ENCODE data around the gene CNTNAP4. TPM values are rescaled to one million over a fixed set of nuclear protein-coding genes. Genes with fewer than 3 reads are reported as not detected.
A peak's percentile ranks its signal among the peaks of the same experiment; 100 is the strongest.

The CNTNAP4 gene
- total RNA-seq, 2 donors from 2014 or later: not detected

DNA sequence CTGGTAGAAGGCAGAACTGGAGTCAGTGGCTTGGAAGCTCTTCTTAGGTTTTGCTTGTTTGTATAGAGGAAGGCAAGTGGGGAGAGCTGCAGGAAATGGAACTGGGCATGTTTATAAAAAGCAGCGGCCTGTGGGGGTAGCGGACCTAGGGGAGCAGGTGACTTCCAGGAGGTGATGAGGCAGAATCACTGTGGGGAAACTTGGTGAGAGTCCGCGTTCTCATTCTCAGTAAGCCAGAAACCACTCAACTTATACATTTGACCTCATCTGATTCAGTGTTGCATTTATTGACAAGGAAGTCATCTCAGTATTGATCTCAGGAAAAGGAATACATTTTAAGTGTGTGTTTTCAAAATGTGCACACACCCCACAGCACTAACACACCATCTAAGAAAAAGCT is 299.8 kb downstream of the CNTNAP4 start:
- no peak for DNase-seq

DNA sequence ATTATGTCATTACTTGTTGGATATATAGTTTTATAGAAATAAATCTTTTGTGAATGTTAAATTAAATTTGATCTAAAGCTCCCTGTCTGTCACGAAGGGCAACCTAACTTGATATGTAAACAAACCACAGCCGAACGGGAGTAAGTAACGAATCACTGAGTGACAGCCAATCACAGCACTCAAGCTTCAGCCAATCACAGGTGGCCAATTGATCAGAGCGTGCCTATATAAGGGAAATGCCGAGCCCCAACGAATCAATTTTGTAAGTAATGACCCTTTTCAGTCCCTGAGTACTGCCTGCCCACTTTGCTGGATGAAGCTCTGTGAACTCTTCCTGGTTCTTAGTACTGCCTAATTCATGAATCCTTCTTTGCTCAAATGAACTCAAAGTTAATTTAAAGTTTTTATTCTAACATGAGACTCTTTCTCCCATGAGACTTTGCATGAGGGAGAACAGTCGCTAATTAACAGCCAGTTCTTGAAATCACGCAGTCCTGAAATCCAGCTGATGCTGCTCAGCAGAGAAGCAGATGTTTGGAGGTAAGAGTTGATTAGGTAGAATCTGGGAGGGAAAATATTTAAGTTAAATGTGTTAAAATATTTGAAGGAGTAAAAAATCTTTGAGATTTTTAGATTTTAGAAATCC is 302.2 kb downstream of the CNTNAP4 start:
- TF ChIP-seq POLR2A (IDR thresholded peaks at IDR 0.05): no peak
- TF ChIP-seq, protein P1, sequence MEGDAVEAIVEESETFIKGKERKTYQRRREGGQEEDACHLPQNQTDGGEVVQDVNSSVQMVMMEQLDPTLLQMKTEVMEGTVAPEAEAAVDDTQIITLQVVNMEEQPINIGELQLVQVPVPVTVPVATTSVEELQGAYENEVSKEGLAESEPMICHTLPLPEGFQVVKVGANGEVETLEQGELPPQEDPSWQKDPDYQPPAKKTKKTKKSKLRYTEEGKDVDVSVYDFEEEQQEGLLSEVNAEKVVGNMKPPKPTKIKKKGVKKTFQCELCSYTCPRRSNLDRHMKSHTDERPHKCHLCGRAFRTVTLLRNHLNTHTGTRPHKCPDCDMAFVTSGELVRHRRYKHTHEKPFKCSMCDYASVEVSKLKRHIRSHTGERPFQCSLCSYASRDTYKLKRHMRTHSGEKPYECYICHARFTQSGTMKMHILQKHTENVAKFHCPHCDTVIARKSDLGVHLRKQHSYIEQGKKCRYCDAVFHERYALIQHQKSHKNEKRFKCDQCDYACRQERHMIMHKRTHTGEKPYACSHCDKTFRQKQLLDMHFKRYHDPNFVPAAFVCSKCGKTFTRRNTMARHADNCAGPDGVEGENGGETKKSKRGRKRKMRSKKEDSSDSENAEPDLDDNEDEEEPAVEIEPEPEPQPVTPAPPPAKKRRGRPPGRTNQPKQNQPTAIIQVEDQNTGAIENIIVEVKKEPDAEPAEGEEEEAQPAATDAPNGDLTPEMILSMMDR (IDR thresholded peaks at IDR 0.05): no peak
- WGBS, 2 donors: 74 to 81% methylated on average over 9 of the region's 9 CpGs
- DNase-seq: no peak
- H3K9me3 ChIP-seq: no peaks in the 10 kb centered on the region
- H3K27me3 ChIP-seq: no peaks in the 10 kb centered on the region
- ATAC-seq: no peak
- no peaks in the 10 kb centered on the region for H3K36me3 ChIP-seq (replicated peaks in 1 of 2; ENCODE audit: insufficient read depth in 1 of 2, low read depth in 2 of 2)
- no peak overlapping the region for H3K27ac ChIP-seq
- peaks cover 3% of the 10 kb centered on the region for H3K4me1 ChIP-seq
- intact Hi-C loops (cut with DNase I): no loop called here
- H3K4me3 ChIP-seq: no peak overlapping the region

More for the DNA sequence above, 299.8 kb downstream of the CNTNAP4 start:
- Histone ChIP-seq H3K4me1 (no peaks in the 10 kb centered on the region), H3K27ac (no peak overlapping the region), H3K4me3 (no peak overlapping the region), H3K27me3 (no peaks in the 10 kb centered on the region), H3K9me3 (no peaks in the 10 kb centered on the region), H3K36me3 (replicated peaks in 1 of 2; ENCODE audit: insufficient read depth in 1 of 2, low read depth in 2 of 2) (no peaks in the 10 kb centered on the region)
- ATAC-seq: no peak
- no peak for TF ChIP-seq POLR2A (IDR thresholded peaks at IDR 0.05)
- TF ChIP-seq, protein P1 (IDR thresholded peaks at IDR 0.05): no peak
- 66 to 87% methylated on average over 4 of the region's 4 CpGs for WGBS, 2 donors
- intact Hi-C loops (cut with DNase I): no loop called here

DNA sequence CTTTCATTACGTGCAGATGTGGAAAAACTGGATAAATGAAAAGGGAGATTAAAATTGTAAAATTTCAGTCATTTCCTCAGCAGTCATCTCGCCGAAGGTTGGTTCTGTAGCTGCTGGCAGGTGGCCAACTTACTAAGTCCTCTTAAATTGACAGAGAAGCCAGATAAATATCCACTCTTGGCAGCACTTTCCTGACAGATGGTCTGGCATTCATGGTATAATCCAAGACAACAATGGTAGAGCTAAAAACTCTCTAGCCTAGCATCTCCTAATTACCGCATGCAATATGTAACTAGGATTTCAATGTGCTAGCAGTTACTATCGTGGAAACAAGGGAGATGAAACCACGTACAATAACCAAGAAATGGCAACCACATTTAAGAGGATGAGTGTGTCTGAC is 306.3 kb downstream of the CNTNAP4 start:
- Histone ChIP-seq H3K27ac (no peak overlapping the region), H3K27me3 (no peaks in the 10 kb centered on the region), H3K4me3 (no peak overlapping the region), H3K9me3 (no peaks in the 10 kb centered on the region), H3K36me3 (replicated peaks in 1 of 2; ENCODE audit: insufficient read depth in 1 of 2, low read depth in 2 of 2) (no peaks in the 10 kb centered on the region), H3K4me1 (peaks cover 3% of the 10 kb centered on the region)
- intact Hi-C loops (cut with DNase I): no loop called here
- ATAC-seq: no peak
- 32 to 40% methylated on average over 6 of the region's 6 CpGs for WGBS, 2 donors
- DNase-seq: peak; percentile 16 to 50 (median 32)
- no peak for TF ChIP-seq POLR2A (IDR thresholded peaks at IDR 0.05)
- TF ChIP-seq, protein P1 (IDR thresholded peaks at IDR 0.05): no peak

DNA sequence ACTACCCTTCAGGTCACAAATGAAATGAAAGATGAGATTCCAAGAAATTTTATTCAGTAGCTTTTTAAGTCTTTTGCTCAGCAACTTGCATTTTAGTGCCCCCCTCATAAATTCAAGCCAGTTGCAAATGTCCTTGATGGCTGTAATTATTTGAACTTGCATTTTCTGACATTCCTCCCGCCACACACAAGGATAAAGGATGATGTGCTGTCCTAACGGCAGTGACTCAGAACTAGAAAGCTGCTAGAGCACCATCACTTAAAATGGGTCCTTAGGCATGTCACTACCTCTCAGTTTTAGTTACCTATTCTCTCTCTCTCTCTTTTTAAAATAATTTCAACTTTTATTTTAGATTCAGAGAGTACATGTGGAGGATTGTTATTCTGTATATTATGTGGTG is 306.7 kb downstream of the CNTNAP4 start:
- H3K36me3 ChIP-seq (replicated peaks in 1 of 2; ENCODE audit: insufficient read depth in 1 of 2, low read depth in 2 of 2): no peaks in the 10 kb centered on the region
- H3K4me1 ChIP-seq: peaks cover 3% of the 10 kb centered on the region
- DNase-seq: no peak
- 87 to 89% methylated on average over 2 of the region's 2 CpGs for WGBS, 2 donors
- H3K27ac ChIP-seq: no peak overlapping the region
- intact Hi-C loops (cut with DNase I): no loop called here
- no peak for ATAC-seq
- H3K27me3 ChIP-seq: no peaks in the 10 kb centered on the region
- no peak overlapping the region for H3K4me3 ChIP-seq
- TF ChIP-seq, protein P1 (IDR thresholded peaks at IDR 0.05): no peak
- no peak for TF ChIP-seq POLR2A (IDR thresholded peaks at IDR 0.05)
- no peaks in the 10 kb centered on the region for H3K9me3 ChIP-seq

DNA sequence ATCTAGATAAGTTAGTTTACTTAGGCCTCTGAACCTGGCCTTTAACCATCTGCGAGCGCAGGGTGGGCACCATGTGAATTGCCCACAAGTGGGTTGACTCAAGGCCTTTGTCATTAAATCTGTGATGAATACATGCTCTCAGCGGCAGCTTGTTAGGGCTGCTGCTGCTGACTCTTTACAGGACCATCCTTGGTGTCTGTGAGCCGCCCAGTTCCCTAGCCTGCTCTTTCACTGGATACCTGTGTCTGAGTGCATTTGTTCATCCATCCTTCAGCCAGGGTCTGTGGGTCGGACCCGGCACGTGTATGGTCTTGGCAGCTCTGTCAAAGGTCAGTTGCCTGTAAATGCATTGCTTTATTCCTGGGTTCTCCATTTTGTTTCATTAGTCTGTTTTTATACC is 321.3 kb downstream of the CNTNAP4 start:
- DNase-seq (no peak), ATAC-seq (no peak)
- WGBS, 2 donors: 83 to 84% methylated on average over 7 of the region's 7 CpGs
- no peak overlapping the region for H3K27ac ChIP-seq
- intact Hi-C loops (cut with DNase I): no loop called here
- H3K4me1 ChIP-seq: no peaks in the 10 kb centered on the region
- no peak overlapping the region for H3K4me3 ChIP-seq
- H3K27me3 ChIP-seq: no peaks in the 10 kb centered on the region
- no peaks in the 10 kb centered on the region for H3K36me3 ChIP-seq (replicated peaks in 1 of 2; ENCODE audit: insufficient read depth in 1 of 2, low read depth in 2 of 2)
- H3K9me3 ChIP-seq: no peaks in the 10 kb centered on the region
- TF ChIP-seq, protein P1 (IDR thresholded peaks at IDR 0.05): no peak
- TF ChIP-seq POLR2A (IDR thresholded peaks at IDR 0.05): no peak

All from body of pancreas (tissue), 4 donors.